Loucy (cell line): ENCODE data around the gene DMXL1.
"Not testable (repeated sequence)": the region's sequence is repeated elsewhere in the genome, so short reads cannot be mapped to it uniquely, and the experiment has no call there.

Experiments
- H2AFZ ChIP-seq: fragments of 200-600 bp; sonication (generic); 2 replicates; pipeline ENCODE4 v1.6.0; 2016; ENCODE audit warnings: antibody characterized with exemption, mild to moderate bottlenecking, low read length, moderate library complexity
- H3F3A ChIP-seq: fragments of 200-600 bp; 2 replicates; pipeline ENCODE4 v1.6.0; 2016; ENCODE audit warnings: antibody characterized with exemption, low read depth, mild to moderate bottlenecking
- H3K27me3 ChIP-seq: fragments of 200-600 bp; sonication (generic); 2 replicates; pipeline ENCODE4 v1.6.1; 2014; ENCODE audit warnings: low read length, mild to moderate bottlenecking; ENCODE audit not compliant: insufficient read depth, poor library complexity, severe bottlenecking
- H3K36me3 ChIP-seq: fragments of 200-600 bp; sonication (generic); 2 replicates; pipeline ENCODE4 v1.6.1; 2016; ENCODE audit warnings: low read length; ENCODE audit not compliant: insufficient read depth
- H3K4me1 ChIP-seq: fragments of 200-600 bp; sonication (generic); 2 replicates; pipeline ENCODE4 v1.5.1; 2014; ENCODE audit warnings: low read length, mild to moderate bottlenecking; ENCODE audit not compliant: insufficient read depth, poor library complexity, severe bottlenecking
- H3K4me2 ChIP-seq: fragments of 200-600 bp; sonication (generic); 2 replicates; pipeline ENCODE4 v1.6.0; 2014; ENCODE audit warnings: antibody characterized with exemption, low read length, low read depth, mild to moderate bottlenecking; ENCODE audit not compliant: poor library complexity, severe bottlenecking
- H3K4me3 ChIP-seq: fragments of 200-600 bp; sonication (generic); 2 replicates; pipeline ENCODE4 v1.5.1; 2014; ENCODE audit warnings: low read length, mild to moderate bottlenecking, mixed read lengths; ENCODE audit not compliant: poor library complexity, severe bottlenecking
- H3K79me2 ChIP-seq: fragments of 200-600 bp; sonication (generic); 2 replicates; pipeline ENCODE4 v1.6.1; 2014; ENCODE audit warnings: low read length; ENCODE audit not compliant: insufficient read depth
- H3K9ac ChIP-seq: fragments of 200-600 bp; sonication (generic); 2 replicates; pipeline ENCODE4 v1.6.0; 2014; ENCODE audit warnings: mild to moderate bottlenecking, low read depth, low read length, moderate library complexity; ENCODE audit not compliant: poor library complexity, severe bottlenecking
- H3K9me2 ChIP-seq: fragments of 200-600 bp; sonication (generic); replicated peaks from 2 replicates; pipeline ENCODE4 v1.6.1; 2016; ENCODE audit warnings: low read depth, low read length, mixed read lengths
- H3K9me3 ChIP-seq: fragments of 200-600 bp; sonication (generic); 2 replicates; pipeline ENCODE4 v1.6.1; 2014; ENCODE audit warnings: mild to moderate bottlenecking, antibody characterized with exemption, low read length, low read depth; ENCODE audit not compliant: insufficient read depth
- H4K20me1 ChIP-seq: fragments of 200-600 bp; sonication (generic); 2 replicates; pipeline ENCODE4 v1.6.0; 2014; ENCODE audit warnings: antibody characterized with exemption, low read length, mild to moderate bottlenecking; ENCODE audit not compliant: insufficient read depth, poor library complexity, severe bottlenecking
- CTCF ChIP-seq: fragments of 200-600 bp; sonication (generic); conservative IDR thresholded peaks from 2 replicates; pipeline ENCODE4 v1.5.1; 2014; ENCODE audit warnings: mild to moderate bottlenecking, antibody characterized with exemption, low read length
- EZH2phosphoT487 ChIP-seq: fragments of 200-600 bp; IDR thresholded peaks from 2 replicates; pipeline ENCODE4 v1.6.1; 2018; ENCODE audit warnings: antibody characterized with exemption, mild to moderate bottlenecking, moderate library complexity, borderline replicate concordance

DMXL1 gene

GRCh38 chr5:119177226-119177625 is 106.3 kb downstream of the DMXL1 start:
- H3K4me3 ChIP-seq: no peak overlapping the region
- no peak overlapping the region for H3K9ac ChIP-seq
- H2AFZ ChIP-seq: no peak overlapping the region
- H4K20me1 ChIP-seq: no peaks in the 10 kb centered on the region
- H3K9me2 ChIP-seq: no peaks in the 10 kb centered on the region
- H3K4me1 ChIP-seq: no peaks in the 10 kb centered on the region
- no peaks in the 10 kb centered on the region; the same call in 1 of the 2 replicates for H3K36me3 ChIP-seq
- no peaks in the 10 kb centered on the region for H3F3A ChIP-seq
- no peaks in the 10 kb centered on the region for H3K27me3 ChIP-seq
- no peaks in the 10 kb centered on the region for H3K9me3 ChIP-seq
- TF ChIP-seq CTCF: no peak
- no peak for TF ChIP-seq EZH2phosphoT487
- H3K4me2 ChIP-seq: no peak overlapping the region
- no peaks in the 10 kb centered on the region for H3K79me2 ChIP-seq

GRCh38 chr5:119178435-119178834 is 107.5 kb downstream of the DMXL1 start:
- no peaks in the 10 kb centered on the region; the same call in 1 of the 2 replicates for H3K36me3 ChIP-seq
- H3K9me3 ChIP-seq: no peaks in the 10 kb centered on the region
- no peaks in the 10 kb centered on the region for H3K9me2 ChIP-seq
- H3K4me3 ChIP-seq: no peak overlapping the region
- no peaks in the 10 kb centered on the region for H4K20me1 ChIP-seq
- no peaks in the 10 kb centered on the region for H3K79me2 ChIP-seq
- no peak overlapping the region for H3K9ac ChIP-seq
- TF ChIP-seq EZH2phosphoT487: no peak
- no peak for TF ChIP-seq CTCF
- H3K4me2 ChIP-seq: no peak overlapping the region
- no peaks in the 10 kb centered on the region for H3F3A ChIP-seq
- no peaks in the 10 kb centered on the region for H3K27me3 ChIP-seq
- H3K4me1 ChIP-seq: no peaks in the 10 kb centered on the region
- H2AFZ ChIP-seq: no peak overlapping the region

- no peaks in the 10 kb centered on the region for H3K9me2 ChIP-seq
- no peaks in the 10 kb centered on the region for H4K20me1 ChIP-seq
- H2AFZ ChIP-seq: no peak overlapping the region
- no peaks in the 10 kb centered on the region for H3K27me3 ChIP-seq
- no peak overlapping the region for H3K4me2 ChIP-seq
- H3F3A ChIP-seq: no peaks in the 10 kb centered on the region
- no peaks in the 10 kb centered on the region for H3K4me1 ChIP-seq
- H3K4me3 ChIP-seq: no peak overlapping the region
- H3K36me3 ChIP-seq: no peaks in the 10 kb centered on the region; the same call in 1 of the 2 replicates
- TF ChIP-seq CTCF (no peak), EZH2phosphoT487 (no peak)
- H3K79me2 ChIP-seq: no peaks in the 10 kb centered on the region
- no peak overlapping the region for H3K9ac ChIP-seq
- no peaks in the 10 kb centered on the region for H3K9me3 ChIP-seq
Measured at GRCh38 chr5:119179857-119180641, 109.2 kb downstream of the DMXL1 start.

- not testable (repeated sequence) for H3K27me3 ChIP-seq, H3K36me3 ChIP-seq, H4K20me1 ChIP-seq, H3K9me2 ChIP-seq, H3K79me2 ChIP-seq, H3K4me2 ChIP-seq, H3K9ac ChIP-seq, H3K9me3 ChIP-seq, H3F3A ChIP-seq, H2AFZ ChIP-seq, H3K4me3 ChIP-seq
- H3K4me1 ChIP-seq: peaks cover 17% of the 10 kb centered on the region
Measured at GRCh38 chr5:119185512-119185911, 114.6 kb downstream of the DMXL1 start.
